ENCODE data around the gene CXXC1.

GRCh38 chr18:50262977-50263376 is 24.5 kb downstream of the CXXC1 start:
- TF ChIP-seq, protein P1, sequence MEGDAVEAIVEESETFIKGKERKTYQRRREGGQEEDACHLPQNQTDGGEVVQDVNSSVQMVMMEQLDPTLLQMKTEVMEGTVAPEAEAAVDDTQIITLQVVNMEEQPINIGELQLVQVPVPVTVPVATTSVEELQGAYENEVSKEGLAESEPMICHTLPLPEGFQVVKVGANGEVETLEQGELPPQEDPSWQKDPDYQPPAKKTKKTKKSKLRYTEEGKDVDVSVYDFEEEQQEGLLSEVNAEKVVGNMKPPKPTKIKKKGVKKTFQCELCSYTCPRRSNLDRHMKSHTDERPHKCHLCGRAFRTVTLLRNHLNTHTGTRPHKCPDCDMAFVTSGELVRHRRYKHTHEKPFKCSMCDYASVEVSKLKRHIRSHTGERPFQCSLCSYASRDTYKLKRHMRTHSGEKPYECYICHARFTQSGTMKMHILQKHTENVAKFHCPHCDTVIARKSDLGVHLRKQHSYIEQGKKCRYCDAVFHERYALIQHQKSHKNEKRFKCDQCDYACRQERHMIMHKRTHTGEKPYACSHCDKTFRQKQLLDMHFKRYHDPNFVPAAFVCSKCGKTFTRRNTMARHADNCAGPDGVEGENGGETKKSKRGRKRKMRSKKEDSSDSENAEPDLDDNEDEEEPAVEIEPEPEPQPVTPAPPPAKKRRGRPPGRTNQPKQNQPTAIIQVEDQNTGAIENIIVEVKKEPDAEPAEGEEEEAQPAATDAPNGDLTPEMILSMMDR (optimal IDR thresholded peaks at IDR 0.05 in 1 of 3, IDR thresholded peaks at IDR 0.05 in 1 of 3, conservative IDR thresholded peaks at IDR 0.05 in 1 of 3; ENCODE audit: extremely low read depth in 1 of 3, insufficient read depth in 2 of 3, low read length in 3 of 3) = no peak
- TF ChIP-seq EZH2 (IDR thresholded peaks at IDR 0.05; ENCODE audit: low read length) = no peak

Data from keratinocyte (primary cell).